HG03342 (cell line): ENCODE measurements around the gene DAAM1.

Experiments
- ATAC-seq: cut with Tn5 transposase; IDR thresholded peaks from one replicate; pipeline ENCODE4 v1.9.1; 2021; ENCODE audit warnings: mild to moderate bottlenecking, moderate library complexity; ENCODE audit not compliant: unreplicated experiment

Gene DAAM1

DNA sequence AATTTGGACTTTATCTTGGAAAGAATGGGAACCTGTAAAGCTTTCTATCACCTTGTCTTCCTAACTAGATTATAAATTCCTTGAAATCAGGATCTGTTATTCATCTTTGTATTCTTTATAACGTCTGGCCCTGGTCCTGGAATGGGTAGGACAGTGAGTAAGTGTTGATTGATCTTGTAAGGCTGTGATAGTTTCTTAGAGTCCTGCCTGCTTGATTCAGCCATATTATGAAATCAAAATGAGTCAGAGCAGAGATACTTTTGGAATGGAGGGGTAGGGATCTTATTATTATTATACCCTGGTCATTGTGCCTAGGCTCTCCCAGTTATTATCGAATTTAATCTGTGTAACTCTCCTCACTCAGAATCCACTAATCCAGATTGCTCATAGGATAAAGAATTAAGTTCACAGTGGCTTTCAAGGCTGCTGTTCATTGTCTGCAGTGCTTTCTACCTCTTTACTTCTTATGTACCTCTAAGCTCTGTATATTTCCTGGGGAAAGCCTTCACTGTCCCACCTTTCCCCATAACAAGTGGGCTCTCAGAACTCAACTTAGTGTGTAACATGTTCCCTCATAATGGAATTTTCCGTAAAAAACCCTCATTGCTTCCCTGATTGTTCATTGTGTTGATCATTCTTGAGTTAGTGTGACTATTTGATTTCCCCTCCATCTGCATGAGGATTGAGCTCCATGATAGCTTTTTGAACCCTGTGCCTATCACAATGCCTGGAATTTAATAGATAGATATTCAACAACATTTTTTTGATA lies 93.3 kb downstream of the DAAM1 start:
- ATAC-seq, result no peak

DNA sequence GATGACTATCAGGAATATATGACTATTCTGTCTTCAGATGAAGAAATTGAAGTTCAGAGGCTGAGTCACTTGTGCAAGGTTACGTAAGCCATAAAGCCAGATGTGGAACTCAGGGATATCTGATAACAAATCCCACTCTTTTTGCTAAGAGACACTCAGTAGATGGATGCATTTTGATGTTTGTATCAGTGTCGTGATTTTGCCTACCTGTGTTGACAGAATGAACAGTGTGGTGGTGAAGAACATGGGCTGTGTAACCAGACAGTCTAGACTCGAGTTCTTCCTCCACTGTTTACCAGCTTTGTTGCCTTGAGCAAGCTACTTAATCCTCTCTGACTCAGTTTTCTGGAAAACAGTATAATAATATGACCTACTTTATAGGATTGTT lies 93.9 kb downstream of the DAAM1 start:
- ATAC-seq, result no peak

DNA sequence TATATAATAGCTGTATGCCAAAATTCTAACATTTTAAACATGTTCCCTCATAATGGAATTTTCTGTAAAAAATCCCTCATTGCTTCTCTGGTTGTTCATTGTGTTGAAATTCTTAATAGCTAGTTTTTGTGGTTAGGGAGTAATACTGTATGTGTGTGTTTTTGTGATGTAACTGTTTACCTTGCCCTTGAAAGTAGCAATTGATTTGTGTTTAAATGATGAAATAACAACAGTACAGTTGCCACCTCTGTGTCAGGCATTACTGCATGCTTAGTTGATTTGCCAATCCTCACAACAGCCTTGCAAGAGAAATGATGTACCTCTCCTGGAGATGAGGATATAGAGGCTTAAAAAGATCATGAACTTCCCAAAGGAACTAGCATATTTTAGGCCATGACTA lies 94.9 kb downstream of the DAAM1 start:
- no peak for ATAC-seq

DNA sequence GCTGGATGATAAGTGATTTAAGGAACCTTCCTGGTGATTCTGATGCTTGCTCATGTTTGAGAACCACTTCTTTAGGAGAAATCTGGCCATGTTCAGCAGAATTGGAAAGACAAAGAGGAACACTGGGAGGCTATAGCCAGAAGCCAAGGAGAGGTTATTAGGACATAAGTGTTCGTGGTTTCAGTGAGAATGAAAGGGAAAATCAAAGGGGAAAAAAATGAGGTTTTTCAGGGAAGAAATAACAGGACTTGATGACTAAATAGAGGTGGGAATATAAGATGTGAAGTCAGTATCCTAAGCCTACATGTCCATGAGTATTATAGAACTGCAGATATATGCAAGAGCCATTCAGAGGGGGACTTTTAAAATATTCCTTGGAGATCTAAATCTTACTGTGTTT lies 95.6 kb downstream of the DAAM1 start:
- ATAC-seq, result no peak

DNA sequence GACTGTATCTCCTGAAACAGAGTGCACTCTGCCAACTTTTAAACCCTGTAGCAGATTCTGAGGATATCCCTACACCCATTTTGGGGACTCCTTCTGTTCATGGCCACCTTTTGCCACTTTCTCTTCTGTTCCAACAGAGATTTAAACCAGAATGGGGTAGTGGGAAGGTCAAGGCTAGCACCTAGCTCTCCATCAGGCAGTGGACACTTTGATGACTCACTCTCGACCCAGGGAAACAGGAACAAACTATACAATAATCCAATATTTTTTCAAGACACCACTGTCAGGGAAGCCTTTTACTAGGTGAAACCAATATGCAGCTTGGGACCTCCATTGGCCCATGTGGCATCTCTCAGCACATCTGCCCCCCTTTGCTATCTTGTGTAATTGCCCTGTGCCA lies 103.6 kb downstream of the DAAM1 start:
- no peak for ATAC-seq

DNA sequence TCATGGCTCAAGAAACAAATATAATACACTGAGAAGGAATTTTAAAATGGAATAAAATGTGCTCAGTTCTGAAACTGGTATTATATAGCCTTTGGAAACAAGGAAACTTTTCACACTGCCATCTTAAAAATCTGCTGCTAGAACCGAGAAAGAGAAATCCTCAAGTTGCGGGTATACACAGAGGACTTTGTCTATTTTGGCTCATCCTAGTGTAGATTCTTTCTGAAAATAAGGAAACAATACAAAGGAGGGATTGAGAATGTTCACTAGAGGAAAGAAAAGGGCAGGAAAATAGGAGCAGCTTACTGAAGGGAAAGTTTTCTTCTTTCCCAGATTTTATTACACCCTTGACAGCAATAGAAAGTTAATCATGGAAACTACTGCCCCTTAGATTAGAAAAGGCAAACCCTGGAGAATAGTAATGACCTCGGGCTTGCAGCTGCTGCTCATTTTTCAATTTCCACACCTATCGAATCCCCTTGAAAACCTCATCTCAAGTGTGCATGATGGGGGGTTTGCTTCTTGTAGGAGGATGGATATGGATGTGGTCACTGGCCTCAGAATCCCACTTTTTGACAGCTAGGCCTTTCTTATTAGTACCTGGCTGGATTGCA lies 104.6 kb downstream of the DAAM1 start:
- ATAC-seq, result no peak

DNA sequence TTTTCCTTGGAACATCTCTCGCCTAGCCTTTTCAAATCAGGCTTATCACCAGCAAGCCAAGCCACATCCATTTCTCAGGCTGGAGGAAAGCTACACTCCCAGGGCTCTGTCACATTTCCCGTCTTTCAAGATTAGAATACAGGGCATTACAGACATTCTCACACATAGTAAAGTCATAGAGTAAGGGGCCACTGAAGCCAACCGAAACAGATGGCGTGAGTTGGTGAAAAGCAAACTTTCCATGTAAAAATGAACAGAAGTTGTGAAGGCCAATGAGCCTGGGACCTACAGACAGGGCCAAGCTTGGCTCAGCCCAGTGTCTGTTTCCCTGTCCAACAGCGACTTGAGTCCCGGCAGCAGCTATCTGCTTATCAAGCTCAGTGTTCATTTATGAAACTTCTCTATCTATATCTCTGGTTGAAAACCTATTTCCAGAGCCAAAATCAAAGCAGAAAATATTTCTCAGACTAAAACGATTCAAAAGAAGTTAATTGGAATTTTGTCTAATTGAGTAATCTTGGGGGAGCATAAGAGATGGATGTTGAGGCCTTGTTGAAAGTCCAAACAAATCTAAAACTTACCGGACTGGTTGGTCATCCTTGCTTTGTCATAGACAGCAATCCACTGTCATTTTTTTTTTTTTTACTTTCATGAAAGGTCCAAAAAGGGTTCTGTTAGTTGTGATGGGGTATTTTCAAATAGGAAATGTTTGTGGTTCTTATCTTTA lies 105.6 kb downstream of the DAAM1 start:
- no peak for ATAC-seq

DNA sequence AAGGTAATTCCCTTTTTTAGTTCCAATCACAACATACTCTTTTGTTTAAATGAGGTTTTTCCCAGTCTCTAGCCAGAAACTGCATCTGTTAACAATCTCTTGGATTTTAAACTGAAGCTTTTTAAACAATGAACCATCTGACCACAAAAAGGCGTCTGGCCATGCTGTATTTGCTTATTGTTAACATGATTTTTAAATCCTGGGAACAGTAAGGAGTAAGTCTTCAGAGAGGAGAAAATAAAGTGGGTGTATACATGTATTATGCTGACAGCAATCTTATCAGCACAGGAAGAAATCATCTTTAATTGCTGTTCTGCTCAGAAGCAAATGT lies 106.2 kb downstream of the DAAM1 start:
- ATAC-seq, result no peak

DNA sequence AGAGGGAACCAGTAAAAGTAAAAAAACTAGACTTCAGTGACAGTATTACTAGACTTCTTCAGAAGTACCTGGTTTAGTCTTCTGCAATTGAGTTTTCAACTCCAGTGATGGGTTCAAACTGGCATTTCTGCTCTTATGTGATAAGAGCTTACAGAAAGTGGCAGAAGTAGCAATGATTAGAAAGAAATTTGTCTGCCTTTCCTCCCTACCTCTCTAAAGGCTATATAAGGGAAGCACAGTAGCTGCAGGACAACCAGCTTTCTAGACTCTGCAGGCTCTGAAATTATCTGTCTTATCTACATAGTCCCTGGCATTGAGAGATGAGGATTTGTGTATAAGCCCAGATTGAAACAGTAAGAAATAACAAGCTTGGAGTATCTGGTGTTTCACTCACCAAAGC lies 107.5 kb downstream of the DAAM1 start:
- no peak for ATAC-seq

DNA sequence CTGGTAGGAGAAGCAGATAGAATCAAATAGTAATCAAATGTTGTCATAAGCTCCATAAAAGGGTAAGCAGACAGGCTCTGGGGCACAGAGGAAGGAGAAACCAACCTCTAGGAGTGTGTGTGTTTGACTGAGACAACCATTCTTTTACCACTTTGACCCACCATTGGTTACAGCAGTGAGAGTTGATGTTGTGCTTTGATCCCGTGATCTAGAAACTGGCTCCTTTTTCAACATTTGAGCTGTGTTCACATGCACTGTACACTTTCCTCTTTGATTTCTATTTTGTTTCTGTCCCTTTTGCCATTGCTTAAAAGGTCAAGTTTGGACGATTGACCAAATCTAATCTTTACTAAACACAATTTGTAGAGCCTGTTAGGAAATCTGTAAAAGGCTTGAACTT lies 108.0 kb downstream of the DAAM1 start:
- ATAC-seq, result no peak

DNA sequence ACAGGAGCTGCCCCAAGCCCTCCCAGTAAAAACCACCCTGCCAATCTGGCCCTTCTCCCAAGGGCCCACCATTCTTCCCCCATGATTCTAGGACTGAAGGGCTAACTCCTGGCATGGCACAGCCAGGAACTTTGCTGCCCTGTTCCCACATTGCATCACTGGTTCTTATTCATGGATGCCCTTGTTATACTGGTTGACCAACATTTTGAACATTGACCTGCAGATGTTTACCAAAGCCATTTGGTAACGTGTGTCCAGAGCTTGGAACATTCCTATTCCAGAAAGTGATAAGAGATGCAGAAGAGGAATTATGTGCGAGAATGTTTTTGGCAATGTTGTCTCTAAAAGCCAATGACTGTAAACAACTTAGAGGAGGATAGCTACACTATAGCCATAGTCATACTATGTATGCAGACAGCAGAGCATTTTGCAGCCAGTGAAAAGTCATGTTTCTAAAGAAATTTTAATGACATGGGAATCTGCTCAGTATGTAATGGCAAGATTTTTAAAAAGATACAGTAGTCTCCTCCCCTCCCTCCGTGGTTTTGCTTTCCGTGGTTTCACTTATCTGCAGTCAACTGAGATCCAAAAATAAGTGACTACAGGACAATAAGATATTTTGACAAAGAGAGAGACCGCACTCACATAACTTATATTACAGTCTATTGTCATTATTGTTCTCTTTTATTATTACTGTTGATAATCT lies 108.8 kb downstream of the DAAM1 start:
- ATAC-seq, result no peak

DNA sequence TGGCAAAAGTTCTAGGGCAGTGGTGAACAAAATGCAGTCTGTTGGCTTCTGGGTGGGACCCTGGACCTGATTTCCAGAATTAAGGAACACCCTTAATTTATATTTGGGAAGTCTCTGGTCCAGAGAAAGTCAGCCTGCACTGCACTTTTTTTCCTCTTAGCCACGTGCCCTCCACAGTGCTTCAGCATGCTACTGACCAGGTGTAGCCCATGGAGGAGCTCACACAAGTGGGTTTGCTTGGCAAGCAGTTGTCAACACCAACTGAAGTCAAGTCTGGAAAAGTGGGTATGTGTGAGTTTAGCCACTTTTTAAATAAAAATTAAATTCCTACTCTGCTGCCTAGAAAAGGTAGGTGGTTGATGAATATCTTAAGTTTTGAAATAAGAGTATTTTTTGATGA lies 111.3 kb downstream of the DAAM1 start:
- no peak for ATAC-seq

DNA sequence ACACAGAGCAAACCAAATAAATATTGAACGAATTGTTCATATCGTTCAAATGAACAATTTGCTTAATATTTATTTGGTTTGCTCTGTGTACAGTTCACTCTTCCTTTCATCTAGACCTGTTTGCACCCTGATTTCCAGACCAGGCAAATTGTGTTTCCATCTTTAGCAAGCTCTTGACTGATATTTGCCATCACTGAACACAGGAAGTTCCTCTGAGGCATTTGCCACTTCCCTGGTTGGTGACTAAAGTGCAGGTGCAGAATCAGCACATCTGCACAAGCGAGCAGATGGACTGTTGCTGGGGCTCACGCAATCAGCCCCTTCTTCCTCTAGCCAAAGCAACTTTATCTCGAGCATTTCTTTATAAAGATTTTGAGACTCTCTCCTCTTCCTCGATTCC lies 112.9 kb downstream of the DAAM1 start:
- peak; percentile 77 for ATAC-seq

DNA sequence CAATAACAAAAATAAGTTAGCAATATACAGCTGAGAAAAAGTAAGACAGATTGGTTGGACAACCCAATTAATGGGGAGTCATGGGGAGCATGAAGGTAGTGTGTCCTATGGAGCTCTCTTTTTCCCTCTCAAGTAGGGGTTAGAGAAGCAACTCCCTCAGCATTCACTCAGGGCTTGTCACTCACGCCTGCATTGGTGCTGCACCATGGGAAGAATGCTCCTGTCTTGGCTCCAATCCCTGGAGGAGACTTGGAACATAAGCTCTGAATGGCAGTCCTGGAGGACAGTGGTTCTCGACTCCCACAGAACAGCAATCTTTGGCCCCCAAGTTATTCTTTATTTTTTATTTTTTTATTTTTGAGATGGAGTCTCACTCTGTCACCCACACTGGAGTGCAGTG lies 113.8 kb downstream of the DAAM1 start:
- ATAC-seq, result no peak

DNA sequence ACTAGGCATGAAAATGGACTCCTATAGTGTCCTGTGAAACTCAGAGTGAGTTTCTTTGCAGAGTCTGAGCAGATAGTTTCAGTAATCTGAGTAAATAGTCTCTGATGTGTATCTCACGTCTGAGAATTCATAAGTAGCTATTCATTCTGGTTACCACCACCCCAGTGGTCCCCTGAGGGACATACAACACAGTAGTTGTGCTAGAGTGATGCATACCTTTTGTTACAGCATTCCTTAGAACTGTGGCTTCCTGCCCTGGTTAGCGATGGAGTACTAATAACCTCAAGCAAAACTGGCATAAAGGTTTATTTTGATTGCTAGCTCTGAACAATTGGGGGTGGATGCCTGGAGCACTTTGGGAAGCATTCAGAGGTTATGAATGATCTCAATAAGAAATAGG lies 114.7 kb downstream of the DAAM1 start:
- no peak for ATAC-seq

DNA sequence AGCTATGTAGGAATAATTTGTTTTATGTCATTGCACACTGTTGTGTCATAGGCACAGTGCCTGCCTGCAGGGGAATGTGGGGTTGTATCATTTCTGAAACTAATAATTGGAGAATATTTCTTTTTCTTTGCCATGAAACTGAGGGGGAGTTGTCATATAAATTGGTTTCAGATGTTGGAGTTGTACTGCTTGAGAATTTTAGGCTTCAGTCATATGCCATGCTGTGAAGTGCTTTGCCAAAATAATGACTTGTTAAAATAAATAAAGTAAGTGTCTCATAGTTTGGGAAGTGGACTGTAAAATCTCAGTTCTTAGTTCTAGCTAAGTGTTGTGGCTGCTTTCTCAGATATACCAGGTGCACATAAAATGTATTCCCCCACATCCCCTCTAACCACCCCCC lies 116.8 kb downstream of the DAAM1 start:
- ATAC-seq, result no peak

DNA sequence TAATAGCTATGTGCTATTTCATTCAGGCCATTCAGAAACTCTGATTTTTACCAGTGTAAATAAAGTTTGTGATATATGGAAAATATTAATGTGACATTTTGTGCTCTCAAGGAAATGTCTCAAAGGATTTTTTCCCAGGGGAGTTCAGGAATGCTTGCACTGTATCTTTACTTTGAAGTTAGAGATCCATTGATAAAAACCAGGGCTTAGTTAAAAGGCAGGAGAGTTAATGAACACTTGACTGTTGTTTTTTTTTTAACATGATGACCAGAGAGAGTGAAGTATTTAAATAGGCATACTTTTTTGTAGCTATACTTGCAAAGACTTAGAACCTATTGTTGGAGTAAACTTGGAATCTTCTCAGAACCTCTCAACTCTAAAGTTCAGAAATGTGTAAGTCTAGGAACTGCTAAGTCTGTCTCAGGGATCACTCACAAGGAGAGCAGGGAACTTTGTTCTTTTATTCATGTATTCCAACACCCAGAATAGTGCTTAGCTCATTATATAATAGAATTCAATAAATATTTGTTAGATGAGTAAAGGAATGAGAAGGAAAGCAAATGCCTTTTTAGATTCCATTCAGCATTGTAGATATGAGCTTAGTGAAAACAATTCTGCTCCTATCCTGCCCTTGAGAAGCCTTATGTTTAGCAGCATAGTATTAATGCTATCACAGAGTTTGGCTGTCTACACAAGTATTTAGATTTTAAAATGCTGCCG lies 117.5 kb downstream of the DAAM1 start:
- ATAC-seq, result no peak

DNA sequence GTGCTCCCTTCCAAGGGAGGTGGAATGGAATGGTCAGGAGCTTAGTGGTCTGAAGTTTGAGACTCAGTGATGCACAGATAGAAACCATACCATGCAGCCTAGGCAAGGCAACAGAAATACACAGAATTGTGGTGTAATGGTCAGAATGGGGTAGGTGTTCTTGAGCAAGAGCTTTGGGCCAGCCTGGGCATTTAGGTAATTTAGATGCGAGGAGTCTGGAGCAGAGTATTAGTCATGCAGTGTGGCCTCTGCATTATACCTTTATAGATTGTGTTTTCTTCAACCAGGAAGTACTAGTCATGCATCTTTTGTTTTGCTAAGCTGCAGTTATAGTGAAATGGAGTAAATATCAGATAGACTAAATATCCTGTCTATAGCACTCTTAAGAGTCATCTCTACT lies 118.3 kb downstream of the DAAM1 start:
- ATAC-seq, result no peak

DNA sequence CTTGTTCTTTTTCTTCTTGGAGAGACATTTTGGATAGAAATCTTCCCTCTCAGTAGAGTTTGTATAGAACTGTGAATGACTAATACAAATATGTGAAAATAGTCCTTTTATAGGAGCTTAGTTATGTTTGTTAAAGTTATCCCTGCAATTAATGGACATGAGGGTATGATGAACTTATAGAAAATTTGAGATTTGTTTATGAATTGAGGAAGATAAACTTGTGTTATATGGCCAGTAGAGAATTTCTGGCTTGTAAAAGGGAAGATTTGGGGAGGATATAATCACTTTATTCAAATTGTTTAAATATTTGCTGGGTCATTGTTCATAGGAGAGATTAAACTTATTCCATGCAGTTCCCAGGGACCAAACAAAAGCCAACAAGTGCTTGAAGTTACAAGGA lies 119.6 kb downstream of the DAAM1 start:
- ATAC-seq, result no peak

DNA sequence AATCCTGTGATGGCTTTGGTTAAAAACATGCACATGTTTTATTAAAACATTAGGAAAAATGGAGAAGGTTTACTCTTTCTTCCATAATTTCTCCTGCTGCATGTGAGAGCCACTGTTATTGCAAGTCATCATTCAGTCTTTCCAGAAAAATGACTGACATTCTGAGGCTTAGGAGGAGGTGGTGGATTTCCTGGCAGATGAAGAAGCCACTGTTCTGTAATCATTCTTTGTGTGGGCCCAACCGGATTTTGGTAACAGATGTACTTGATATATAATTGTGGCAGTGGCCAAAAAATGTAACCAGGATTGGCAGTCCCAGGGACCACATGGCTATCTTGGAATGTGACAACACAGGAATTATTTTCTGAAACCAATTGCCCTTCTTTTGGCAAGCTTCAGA lies 120.2 kb downstream of the DAAM1 start:
- no peak for ATAC-seq

DNA sequence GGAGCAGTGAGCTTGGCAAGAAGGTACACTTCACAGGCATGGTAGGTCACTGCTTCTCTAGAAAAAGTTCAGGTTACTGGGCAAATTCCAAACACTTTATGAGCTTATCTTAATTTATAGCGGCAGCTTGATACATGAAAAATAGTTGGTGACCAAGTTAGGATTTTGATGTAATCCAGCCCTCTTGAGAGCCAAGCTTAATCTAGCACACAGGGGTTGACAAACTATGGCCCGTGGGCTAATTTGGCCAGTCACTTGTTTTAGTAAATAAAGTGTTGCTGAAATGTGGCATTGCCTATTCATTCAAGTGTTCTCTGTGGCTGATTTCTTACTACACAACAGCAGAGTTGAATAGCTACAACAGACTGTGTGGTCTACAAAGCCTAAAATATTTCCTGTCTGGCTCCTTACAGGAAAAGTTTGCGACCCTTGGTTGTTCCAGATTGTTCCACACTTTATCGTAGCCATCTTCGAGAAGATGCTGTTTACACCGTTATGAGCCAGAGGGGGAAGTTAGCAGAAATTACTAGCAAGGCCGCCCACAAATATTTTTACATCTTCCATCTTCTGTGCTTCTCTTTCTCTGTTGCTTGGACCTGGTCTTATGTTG lies 120.9 kb downstream of the DAAM1 start:
- no peak for ATAC-seq
